ENCODE data around the gene WDR13.

GRCh38 chrX:48580662-48581061 is 16.6 kb upstream of the WDR13 start:
- no peak for TF ChIP-seq POLR2A (IDR thresholded peaks at IDR 0.05)
- TF ChIP-seq, protein P1, sequence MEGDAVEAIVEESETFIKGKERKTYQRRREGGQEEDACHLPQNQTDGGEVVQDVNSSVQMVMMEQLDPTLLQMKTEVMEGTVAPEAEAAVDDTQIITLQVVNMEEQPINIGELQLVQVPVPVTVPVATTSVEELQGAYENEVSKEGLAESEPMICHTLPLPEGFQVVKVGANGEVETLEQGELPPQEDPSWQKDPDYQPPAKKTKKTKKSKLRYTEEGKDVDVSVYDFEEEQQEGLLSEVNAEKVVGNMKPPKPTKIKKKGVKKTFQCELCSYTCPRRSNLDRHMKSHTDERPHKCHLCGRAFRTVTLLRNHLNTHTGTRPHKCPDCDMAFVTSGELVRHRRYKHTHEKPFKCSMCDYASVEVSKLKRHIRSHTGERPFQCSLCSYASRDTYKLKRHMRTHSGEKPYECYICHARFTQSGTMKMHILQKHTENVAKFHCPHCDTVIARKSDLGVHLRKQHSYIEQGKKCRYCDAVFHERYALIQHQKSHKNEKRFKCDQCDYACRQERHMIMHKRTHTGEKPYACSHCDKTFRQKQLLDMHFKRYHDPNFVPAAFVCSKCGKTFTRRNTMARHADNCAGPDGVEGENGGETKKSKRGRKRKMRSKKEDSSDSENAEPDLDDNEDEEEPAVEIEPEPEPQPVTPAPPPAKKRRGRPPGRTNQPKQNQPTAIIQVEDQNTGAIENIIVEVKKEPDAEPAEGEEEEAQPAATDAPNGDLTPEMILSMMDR (IDR thresholded peaks at IDR 0.05), result no peak
